Neural crest cell (in vitro differentiated cells): ENCODE data around the gene TPI1. TPM values are rescaled to one million over a fixed set of nuclear protein-coding genes. Genes with fewer than 3 reads are reported as not detected.
A peak's percentile ranks its signal among the peaks of the same experiment; 100 is the strongest.

Experiments used
- DNase-seq: peaks from one replicate; pipeline ENCODE4 v3.0.0; 2021; ENCODE audit warnings: low read depth, mixed read lengths, low spot score
- H3K27ac Mint-ChIP-seq: one replicate; pipeline ENCODE4 v1.8.0; 2021; ENCODE audit warnings: mild to moderate bottlenecking, mixed read lengths; ENCODE audit not compliant: unreplicated experiment
- H3K27me3 Mint-ChIP-seq: 2 replicates; pipeline ENCODE4 v1.8.0; 2021; ENCODE audit warnings: low read depth, mild to moderate bottlenecking, mixed read lengths
- H3K36me3 Mint-ChIP-seq: 2 replicates; pipeline ENCODE4 v1.8.0; 2021; ENCODE audit warnings: low read depth, mild to moderate bottlenecking, mixed read lengths
- H3K4me1 Mint-ChIP-seq: 2 replicates; pipeline ENCODE4 v1.8.0; 2021; ENCODE audit warnings: mixed read lengths
- H3K4me3 Mint-ChIP-seq: one replicate; pipeline ENCODE4 v1.8.0; 2021; ENCODE audit warnings: mild to moderate bottlenecking, mixed read lengths
- H3K9me3 Mint-ChIP-seq: 2 replicates; pipeline ENCODE4 v1.8.0; 2021; ENCODE audit warnings: mixed read lengths
- total RNA-seq: library from RNA; stranded (reverse); gene quantifications from 2 replicates; pipeline ENCODE4 v1.2.1, GENCODE V29; 2021
- TF ChIP-seq, protein P1 (sequence below): fragments of 200-600 bp; sonication (generic); conservative IDR thresholded peaks from 2 replicates; pipeline ENCODE4 v1.5.0; 2021; ENCODE audit warnings: antibody characterized with exemption, mild to moderate bottlenecking

Gene TPI1
- total RNA-seq, 1 donor from 2014 or later = 685 TPM

DNA sequence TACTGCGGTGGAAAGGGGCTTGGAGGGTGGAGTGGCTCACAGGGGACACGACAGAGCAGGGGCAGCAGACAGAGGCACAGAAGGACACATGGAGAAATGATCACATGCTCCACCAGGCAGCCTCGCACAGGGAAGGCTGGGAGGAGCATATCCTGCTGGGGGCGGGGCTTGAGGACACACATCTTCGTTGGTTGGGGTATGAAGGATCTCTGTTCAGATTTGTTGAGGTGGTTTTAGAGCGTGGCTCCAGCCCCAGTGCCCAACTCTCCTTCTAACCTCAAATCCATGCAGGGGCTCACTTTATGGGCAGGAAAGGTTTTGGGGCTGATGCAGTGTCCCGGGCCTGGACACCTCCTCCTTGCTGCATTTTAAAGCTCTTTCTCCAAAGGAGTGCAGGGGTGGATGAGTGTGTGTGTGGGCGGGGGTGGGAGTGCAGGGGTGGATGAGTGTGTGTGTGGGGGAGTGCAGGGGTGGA lies 39.9 kb upstream of the TPI1 start:
- H3K36me3 Mint-ChIP-seq = peaks cover 7% of the 10 kb centered on the region
- H3K4me1 Mint-ChIP-seq = peaks cover 56% of the 10 kb centered on the region
- DNase-seq = peak; percentile 87
- peak overlapping the region; percentile 93 for H3K4me3 Mint-ChIP-seq
- TF ChIP-seq, protein P1, sequence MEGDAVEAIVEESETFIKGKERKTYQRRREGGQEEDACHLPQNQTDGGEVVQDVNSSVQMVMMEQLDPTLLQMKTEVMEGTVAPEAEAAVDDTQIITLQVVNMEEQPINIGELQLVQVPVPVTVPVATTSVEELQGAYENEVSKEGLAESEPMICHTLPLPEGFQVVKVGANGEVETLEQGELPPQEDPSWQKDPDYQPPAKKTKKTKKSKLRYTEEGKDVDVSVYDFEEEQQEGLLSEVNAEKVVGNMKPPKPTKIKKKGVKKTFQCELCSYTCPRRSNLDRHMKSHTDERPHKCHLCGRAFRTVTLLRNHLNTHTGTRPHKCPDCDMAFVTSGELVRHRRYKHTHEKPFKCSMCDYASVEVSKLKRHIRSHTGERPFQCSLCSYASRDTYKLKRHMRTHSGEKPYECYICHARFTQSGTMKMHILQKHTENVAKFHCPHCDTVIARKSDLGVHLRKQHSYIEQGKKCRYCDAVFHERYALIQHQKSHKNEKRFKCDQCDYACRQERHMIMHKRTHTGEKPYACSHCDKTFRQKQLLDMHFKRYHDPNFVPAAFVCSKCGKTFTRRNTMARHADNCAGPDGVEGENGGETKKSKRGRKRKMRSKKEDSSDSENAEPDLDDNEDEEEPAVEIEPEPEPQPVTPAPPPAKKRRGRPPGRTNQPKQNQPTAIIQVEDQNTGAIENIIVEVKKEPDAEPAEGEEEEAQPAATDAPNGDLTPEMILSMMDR = no peak
- H3K27me3 Mint-ChIP-seq = peaks cover 9% of the 10 kb centered on the region
- no peaks in the 10 kb centered on the region for H3K9me3 Mint-ChIP-seq
- peak overlapping the region; percentile 85 for H3K27ac Mint-ChIP-seq

DNA sequence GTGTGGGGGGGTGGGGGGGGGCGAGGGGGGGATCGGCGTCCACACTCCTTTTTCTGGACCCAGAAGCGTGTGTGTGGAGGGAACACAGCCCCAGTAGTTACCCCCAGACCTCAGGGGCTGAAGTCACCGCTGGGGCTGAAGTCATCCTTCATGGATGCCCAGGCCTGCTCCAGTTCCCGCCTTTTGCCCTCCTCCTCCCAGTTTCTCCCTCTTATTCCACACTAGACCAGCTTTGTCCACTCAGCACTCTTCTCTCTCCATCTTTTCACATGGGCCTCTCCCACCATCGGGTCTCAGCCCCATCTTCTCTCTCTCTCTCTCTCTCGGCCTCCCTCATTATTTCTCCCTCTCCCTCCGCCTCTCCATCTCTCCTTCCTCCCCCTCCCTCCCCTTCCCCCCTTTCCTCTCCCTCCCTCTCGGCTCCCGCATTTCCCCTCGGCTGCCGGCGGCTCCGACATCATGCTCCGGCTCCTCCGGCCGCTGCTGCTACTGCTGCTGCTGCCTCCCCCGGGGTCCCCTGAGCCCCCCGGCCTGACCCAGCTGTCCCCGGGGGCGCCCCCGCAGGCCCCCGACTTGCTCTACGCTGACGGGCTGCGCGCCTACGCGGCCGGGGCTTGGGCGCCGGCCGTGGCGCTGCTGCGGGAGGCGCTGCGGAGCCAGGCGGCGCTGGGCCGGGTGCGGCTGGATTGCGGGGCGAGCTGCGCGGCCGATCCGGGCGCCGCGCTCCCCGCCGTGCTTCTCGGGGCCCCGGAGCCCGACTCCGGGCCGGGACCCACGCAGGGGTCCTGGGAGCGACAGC lies 39.1 kb upstream of the TPI1 start, which contains the start of gene P3H3:
Gene P3H3 (plus strand): TSS at position 426 of the 799 bp plus-strand sequence. CDS start 34 bp downstream, at position 460.
- TF ChIP-seq, protein P1 = no peak
- H3K4me1 Mint-ChIP-seq = peaks cover 50% of the 10 kb centered on the region
- no peaks in the 10 kb centered on the region for H3K9me3 Mint-ChIP-seq
- H3K27ac Mint-ChIP-seq = peak within 1 kb of the TSS; percentile 99
- H3K36me3 Mint-ChIP-seq = peaks cover 7% of the 10 kb centered on the region
- H3K4me3 Mint-ChIP-seq = peak within 1 kb of the TSS; percentile 98
- DNase-seq = peak; percentile 43
- peaks cover 9% of the 10 kb centered on the region for H3K27me3 Mint-ChIP-seq

DNA sequence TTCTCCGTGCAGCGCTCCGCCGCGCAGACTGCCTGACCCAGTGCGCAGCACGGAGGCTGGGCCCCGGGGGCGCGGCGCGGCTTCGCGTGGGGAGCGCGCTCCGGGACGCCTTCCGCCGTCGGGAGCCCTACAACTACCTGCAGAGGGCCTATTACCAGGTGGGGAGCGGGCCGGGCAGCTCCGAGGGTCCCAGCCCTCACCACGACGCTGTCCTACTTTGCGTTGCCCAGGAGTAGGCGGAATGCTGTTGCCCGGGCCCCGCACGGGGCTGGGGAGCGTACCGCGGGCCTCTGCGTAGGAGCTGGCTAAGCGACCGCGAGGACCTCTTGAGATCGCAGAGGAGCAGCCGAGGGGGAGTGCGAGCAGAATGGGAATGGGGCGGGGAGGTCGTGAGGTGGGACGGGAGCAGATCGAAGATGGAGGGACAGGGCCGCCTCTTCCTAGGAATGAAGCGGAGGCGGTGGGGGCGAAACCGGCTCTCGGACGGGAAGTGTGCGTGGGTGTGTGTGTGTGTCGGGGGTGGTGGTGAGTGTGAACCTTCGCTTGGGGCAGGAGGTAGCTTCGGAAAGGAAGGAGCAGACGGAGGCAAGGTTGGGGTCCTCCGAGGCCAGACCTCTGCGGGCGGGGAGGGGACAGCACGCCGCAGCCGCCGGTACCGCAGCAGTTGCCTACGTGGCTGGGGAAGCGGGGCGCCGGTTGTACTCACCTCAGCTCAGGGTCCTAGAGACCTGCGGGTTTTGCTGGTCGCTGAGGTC lies 38.4 kb upstream of the TPI1 start:
- no peak for DNase-seq
- peak overlapping the region; percentile 96 for H3K27ac Mint-ChIP-seq
- H3K27me3 Mint-ChIP-seq = peaks cover 9% of the 10 kb centered on the region
- H3K36me3 Mint-ChIP-seq = peaks cover 7% of the 10 kb centered on the region
- no peaks in the 10 kb centered on the region for H3K9me3 Mint-ChIP-seq
- TF ChIP-seq, protein P1 = no peak
- peak overlapping the region; percentile 98 for H3K4me3 Mint-ChIP-seq
- H3K4me1 Mint-ChIP-seq = peaks cover 49% of the 10 kb centered on the region

DNA sequence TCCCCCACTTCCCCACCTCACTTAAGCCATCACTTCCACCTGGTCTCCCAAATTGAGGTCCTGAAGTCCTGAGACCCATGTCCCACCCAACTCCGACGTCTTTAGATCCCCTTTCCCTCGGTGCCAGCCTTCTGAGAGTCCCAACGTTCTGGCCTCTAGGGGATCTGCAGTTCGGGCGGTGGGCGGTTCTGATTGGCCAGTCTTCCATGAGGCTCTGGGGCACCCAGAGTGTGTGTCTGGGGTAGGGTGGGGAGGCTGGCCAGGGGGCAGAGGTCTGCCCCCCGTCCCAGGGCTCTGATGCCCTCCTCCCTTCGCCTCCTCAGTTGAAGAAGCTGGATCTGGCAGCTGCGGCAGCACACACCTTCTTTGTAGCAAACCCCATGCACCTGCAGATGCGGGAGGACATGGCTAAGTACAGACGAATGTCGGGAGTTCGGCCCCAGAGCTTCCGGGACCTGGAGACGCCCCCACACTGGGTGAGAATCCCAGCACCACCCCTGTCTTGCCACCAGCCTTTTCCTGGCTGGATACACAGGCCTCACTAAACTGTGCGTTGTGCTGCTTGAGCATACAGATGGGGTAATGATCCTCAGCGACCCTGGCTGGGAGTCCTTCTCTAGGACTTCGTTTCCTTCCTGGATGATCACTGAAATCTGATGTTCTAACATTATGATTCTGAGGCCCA lies 37.7 kb upstream of the TPI1 start:
- Mint-ChIP-seq H3K9me3 (no peaks in the 10 kb centered on the region), H3K27me3 (peaks cover 9% of the 10 kb centered on the region), H3K36me3 (peaks cover 7% of the 10 kb centered on the region), H3K27ac (peak overlapping the region; percentile 96), H3K4me3 (peak overlapping the region; percentile 98), H3K4me1 (peaks cover 45% of the 10 kb centered on the region)
- no peak for DNase-seq
- TF ChIP-seq, protein P1 = peak; percentile 36

DNA sequence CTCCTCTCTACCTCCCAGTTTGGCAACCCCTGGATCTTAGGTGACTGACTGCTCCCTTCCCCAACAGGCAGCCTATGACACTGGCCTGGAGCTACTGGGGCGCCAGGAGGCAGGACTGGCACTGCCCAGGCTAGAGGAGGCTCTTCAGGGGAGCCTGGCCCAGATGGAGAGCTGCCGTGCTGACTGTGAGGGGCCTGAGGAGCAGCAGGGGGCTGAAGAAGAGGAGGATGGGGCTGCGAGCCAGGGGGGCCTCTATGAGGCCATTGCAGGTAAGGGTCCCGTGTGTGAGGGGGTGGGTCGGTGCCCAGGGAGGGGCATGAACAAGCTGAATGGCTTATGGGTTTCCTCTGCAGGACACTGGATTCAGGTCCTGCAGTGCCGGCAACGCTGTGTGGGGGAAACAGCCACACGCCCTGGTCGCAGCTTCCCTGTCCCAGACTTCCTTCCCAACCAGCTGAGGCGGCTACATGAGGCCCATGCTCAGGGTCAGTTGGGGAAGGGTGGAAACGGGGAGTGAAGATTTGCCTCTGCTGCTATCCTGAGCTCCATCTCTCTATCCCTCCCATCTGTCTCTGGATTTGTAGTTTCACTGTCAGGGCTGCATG lies 36.9 kb upstream of the TPI1 start:
- Mint-ChIP-seq H3K36me3 (peaks cover 9% of the 10 kb centered on the region), H3K9me3 (no peaks in the 10 kb centered on the region), H3K4me3 (peak overlapping the region; percentile 98), H3K27ac (no peak overlapping the region), H3K4me1 (peaks cover 42% of the 10 kb centered on the region), H3K27me3 (peaks cover 6% of the 10 kb centered on the region)
- TF ChIP-seq, protein P1 = no peak
- DNase-seq = no peak
